Measurements from ENCODE around the gene ATP10B. TPM values are rescaled to one million over a fixed set of nuclear protein-coding genes. Genes with fewer than 3 reads are reported as not detected.

The ATP10B gene
- total and polyA plus RNA-seq, 2 experiments from 2014 or later = 2.7 to 5.1 TPM

GRCh38 chr5:160565376-160565775 lies 286.6 kb downstream of the ATP10B start:
- Histone ChIP-seq H3K27me3 (no peaks in the 10 kb centered on the region), H3K4me2 (no peak overlapping the region), H3K36me3 (replicated peaks; ENCODE audit: insufficient read depth, low read depth) (no peaks in the 10 kb centered on the region), H2AFZ (no peak overlapping the region), H3K79me2 (no peaks in the 10 kb centered on the region), H4K20me1 (ENCODE audit: insufficient read depth, poor library complexity, severe bottlenecking) (no peaks in the 10 kb centered on the region), H3K4me1 (ENCODE audit: insufficient read depth) (no peaks in the 10 kb centered on the region), H3K27ac (no peak overlapping the region), H3K9me3 (ENCODE audit: low read depth) (no peaks in the 10 kb centered on the region), H3K4me3 (no peak overlapping the region), H3K9me2 (replicated peaks; ENCODE audit: insufficient read depth) (no peaks in the 10 kb centered on the region)
- TF ChIP-seq CTCF (IDR thresholded peaks at IDR 0.05; ENCODE audit: poor library complexity) (no peak), EZH2phosphoT487 (IDR thresholded peaks at IDR 0.05; ENCODE audit: low read depth, severe bottlenecking, unreplicated experiment) (no peak), EZH2 (IDR thresholded peaks at IDR 0.05; ENCODE audit: borderline replicate concordance) (no peak)
- 86% methylated on average over 8 of the region's 8 CpGs for WGBS (ENCODE audit: low lambda C conversion rate, missing lambda C conversion rate)
- DNase-seq (ENCODE audit: low spot score) = no peak

- H3K4me2 ChIP-seq = no peak overlapping the region
- no peak overlapping the region for H3K4me3 ChIP-seq
- no peak for DNase-seq (ENCODE audit: low spot score)
- no peaks in the 10 kb centered on the region for H3K27me3 ChIP-seq
- no peaks in the 10 kb centered on the region for H3K9me2 ChIP-seq (replicated peaks; ENCODE audit: insufficient read depth)
- 92% methylated on average over 4 of the region's 4 CpGs for WGBS (ENCODE audit: low lambda C conversion rate, missing lambda C conversion rate)
- H3K9me3 ChIP-seq (ENCODE audit: low read depth) = no peaks in the 10 kb centered on the region
- H4K20me1 ChIP-seq (ENCODE audit: insufficient read depth, poor library complexity, severe bottlenecking) = no peaks in the 10 kb centered on the region
- TF ChIP-seq EZH2phosphoT487 (IDR thresholded peaks at IDR 0.05; ENCODE audit: low read depth, severe bottlenecking, unreplicated experiment) (no peak), CTCF (IDR thresholded peaks at IDR 0.05; ENCODE audit: poor library complexity) (no peak), EZH2 (IDR thresholded peaks at IDR 0.05; ENCODE audit: borderline replicate concordance) (no peak)
- no peaks in the 10 kb centered on the region for H3K79me2 ChIP-seq
- H3K4me1 ChIP-seq (ENCODE audit: insufficient read depth) = no peaks in the 10 kb centered on the region
- H3K36me3 ChIP-seq (replicated peaks; ENCODE audit: insufficient read depth, low read depth) = no peaks in the 10 kb centered on the region
- no peak overlapping the region for H2AFZ ChIP-seq
- no peak overlapping the region for H3K27ac ChIP-seq
Observed at GRCh38 chr5:160556846-160557245, 295.2 kb downstream of the ATP10B start.

GRCh38 chr5:160555971-160556631 lies 295.9 kb downstream of the ATP10B start:
- H2AFZ ChIP-seq = no peak overlapping the region
- 79% methylated on average over 6 of the region's 6 CpGs for WGBS (ENCODE audit: low lambda C conversion rate, missing lambda C conversion rate)
- TF ChIP-seq EZH2 (IDR thresholded peaks at IDR 0.05; ENCODE audit: borderline replicate concordance) (no peak), EZH2phosphoT487 (IDR thresholded peaks at IDR 0.05; ENCODE audit: low read depth, severe bottlenecking, unreplicated experiment) (no peak), CTCF (IDR thresholded peaks at IDR 0.05; ENCODE audit: poor library complexity) (no peak)
- H3K9me3 ChIP-seq (ENCODE audit: low read depth) = no peaks in the 10 kb centered on the region
- H3K4me2 ChIP-seq = no peak overlapping the region
- no peak overlapping the region for H3K4me3 ChIP-seq
- no peak for DNase-seq (ENCODE audit: low spot score)
- no peaks in the 10 kb centered on the region for H3K27me3 ChIP-seq
- no peaks in the 10 kb centered on the region for H3K4me1 ChIP-seq (ENCODE audit: insufficient read depth)
- H4K20me1 ChIP-seq (ENCODE audit: insufficient read depth, poor library complexity, severe bottlenecking) = no peaks in the 10 kb centered on the region
- H3K27ac ChIP-seq = no peak overlapping the region
- H3K79me2 ChIP-seq = no peaks in the 10 kb centered on the region
- no peaks in the 10 kb centered on the region for H3K36me3 ChIP-seq (replicated peaks; ENCODE audit: insufficient read depth, low read depth)
- no peaks in the 10 kb centered on the region for H3K9me2 ChIP-seq (replicated peaks; ENCODE audit: insufficient read depth)

All from hepatocyte (in vitro differentiated cells).